B cell (primary cell): ENCODE data around the gene RANBP3.

Experiments
- EZH2 ChIP-seq: IDR thresholded peaks from 2 replicates; pipeline ENCODE4 v1.6.1; 2012; ENCODE audit warnings: borderline replicate concordance, low read depth, mild to moderate bottlenecking, moderate library complexity, low read length; ENCODE audit not compliant: insufficient read depth, poor library complexity, severe bottlenecking
- TF ChIP-seq, protein P1 (sequence below): fragments of 200-600 bp; IDR thresholded peaks from one replicate; pipeline ENCODE4 v1.8.0; 2022; ENCODE audit warnings: antibody characterized with exemption, mild to moderate bottlenecking

DNA sequence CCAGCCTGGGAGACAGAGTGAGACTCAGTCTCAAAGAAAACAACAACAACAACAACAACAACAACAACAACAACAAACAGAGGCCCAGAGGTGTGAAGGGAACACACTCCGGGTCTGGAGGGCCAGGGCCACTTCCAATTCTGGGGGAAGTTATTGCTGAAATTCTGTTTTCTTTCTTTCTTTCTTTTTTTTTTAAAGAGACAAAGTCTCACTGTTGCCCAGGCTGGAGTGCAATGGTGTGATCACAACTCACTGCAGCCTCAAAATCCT, 67.4 kb downstream of the RANBP3 start:
- TF ChIP-seq, protein P1, sequence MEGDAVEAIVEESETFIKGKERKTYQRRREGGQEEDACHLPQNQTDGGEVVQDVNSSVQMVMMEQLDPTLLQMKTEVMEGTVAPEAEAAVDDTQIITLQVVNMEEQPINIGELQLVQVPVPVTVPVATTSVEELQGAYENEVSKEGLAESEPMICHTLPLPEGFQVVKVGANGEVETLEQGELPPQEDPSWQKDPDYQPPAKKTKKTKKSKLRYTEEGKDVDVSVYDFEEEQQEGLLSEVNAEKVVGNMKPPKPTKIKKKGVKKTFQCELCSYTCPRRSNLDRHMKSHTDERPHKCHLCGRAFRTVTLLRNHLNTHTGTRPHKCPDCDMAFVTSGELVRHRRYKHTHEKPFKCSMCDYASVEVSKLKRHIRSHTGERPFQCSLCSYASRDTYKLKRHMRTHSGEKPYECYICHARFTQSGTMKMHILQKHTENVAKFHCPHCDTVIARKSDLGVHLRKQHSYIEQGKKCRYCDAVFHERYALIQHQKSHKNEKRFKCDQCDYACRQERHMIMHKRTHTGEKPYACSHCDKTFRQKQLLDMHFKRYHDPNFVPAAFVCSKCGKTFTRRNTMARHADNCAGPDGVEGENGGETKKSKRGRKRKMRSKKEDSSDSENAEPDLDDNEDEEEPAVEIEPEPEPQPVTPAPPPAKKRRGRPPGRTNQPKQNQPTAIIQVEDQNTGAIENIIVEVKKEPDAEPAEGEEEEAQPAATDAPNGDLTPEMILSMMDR: no peak
- no peak for TF ChIP-seq EZH2
